ENCODE data around the gene SH3TC1.

SH3TC1 gene

GRCh38 chr4:8152865-8153257, 46.2 kb upstream of the SH3TC1 start:
- no peak for DNase-seq (ENCODE audit: low spot score)
- CTCF ChIA-PET = no interaction called here
- POLR2A ChIA-PET (ENCODE audit: low non-redundant PET) = no interaction called here
- TF ChIP-seq CTCF (conservative IDR thresholded peaks at IDR 0.05; ENCODE audit: low read depth) = no peak
- no peak overlapping the region for H3K27ac ChIP-seq

- no peak overlapping the region for H3K27ac ChIP-seq
- no peak for DNase-seq (ENCODE audit: low spot score)
- POLR2A ChIA-PET (ENCODE audit: low non-redundant PET) = no interaction called here
- CTCF ChIA-PET = interaction anchor here (0.6 kb wide), 1 partner anchor 68 kb away, joined by 3 read pairs; no protein-coding TSS in a partner anchor
- no peak for TF ChIP-seq CTCF (conservative IDR thresholded peaks at IDR 0.05; ENCODE audit: low read depth)
These were observed 45.6 kb upstream of the SH3TC1 start for GRCh38 chr4:8153441-8153840.

- TF ChIP-seq CTCF (conservative IDR thresholded peaks at IDR 0.05; ENCODE audit: low read depth) = no peak
- CTCF ChIA-PET = no interaction called here
These were observed 44.0 kb upstream of the SH3TC1 start for GRCh38 chr4:8155048-8155447.

GRCh38 chr4:8155660-8156421, 43.2 kb upstream of the SH3TC1 start:
- ChIA-PET POLR2A (ENCODE audit: low non-redundant PET) (no interaction called here), CTCF (interaction anchor here (0.5 kb wide), 1 partner anchor 354 kb away, joined by 9 read pairs; no protein-coding TSS in a partner anchor)
- no peak for DNase-seq (ENCODE audit: low spot score)
- no peak for TF ChIP-seq CTCF (conservative IDR thresholded peaks at IDR 0.05; ENCODE audit: low read depth)
- no peak overlapping the region for H3K27ac ChIP-seq

More at GRCh38 chr4:8155048-8155447, 44.0 kb upstream of the SH3TC1 start:
- DNase-seq (ENCODE audit: low spot score) = no peak
- no peak overlapping the region for H3K27ac ChIP-seq
- POLR2A ChIA-PET (ENCODE audit: low non-redundant PET) = no interaction called here

- no peak overlapping the region for H3K27ac ChIP-seq
- no peak for DNase-seq (ENCODE audit: low spot score)
- ChIA-PET POLR2A (ENCODE audit: low non-redundant PET) (no interaction called here), CTCF (no interaction called here)
- no peak for TF ChIP-seq CTCF (conservative IDR thresholded peaks at IDR 0.05; ENCODE audit: low read depth)
These were observed 42.5 kb upstream of the SH3TC1 start for GRCh38 chr4:8156617-8157016.

- ChIA-PET POLR2A (ENCODE audit: low non-redundant PET) (no interaction called here), CTCF (interaction anchor here (0.7 kb wide), 1 partner anchor 161 kb away, joined by 3 read pairs; no protein-coding TSS in a partner anchor)
- H3K27ac ChIP-seq = no peak overlapping the region
- no peak for DNase-seq (ENCODE audit: low spot score)
- TF ChIP-seq CTCF (conservative IDR thresholded peaks at IDR 0.05; ENCODE audit: low read depth) = no peak
These were observed 41.6 kb upstream of the SH3TC1 start for GRCh38 chr4:8157496-8157895.
